Body of pancreas (tissue), 4 donors: ENCODE data around the gene MAEL.

Source experiments
- CTCF ChIP-seq, 7 experiments: fragments of 450-650 bp in 4 of 7; fragments of 200-600 bp in 3 of 7; sonication (generic) in 3 of 7; IDR thresholded peaks; one replicate each; pipeline ENCODE4 v1.5.1; 2016 to 2019; ENCODE audit warnings: antibody characterized with exemption in 7 of 7
- POLR2A ChIP-seq, 3 donors: fragments of 450-650 bp; IDR thresholded peaks; one replicate each; pipeline ENCODE4 v1.6.1; 2016; ENCODE audit warnings: antibody characterized with exemption in 3 of 3, mild to moderate bottlenecking in 2 of 3

DNA sequence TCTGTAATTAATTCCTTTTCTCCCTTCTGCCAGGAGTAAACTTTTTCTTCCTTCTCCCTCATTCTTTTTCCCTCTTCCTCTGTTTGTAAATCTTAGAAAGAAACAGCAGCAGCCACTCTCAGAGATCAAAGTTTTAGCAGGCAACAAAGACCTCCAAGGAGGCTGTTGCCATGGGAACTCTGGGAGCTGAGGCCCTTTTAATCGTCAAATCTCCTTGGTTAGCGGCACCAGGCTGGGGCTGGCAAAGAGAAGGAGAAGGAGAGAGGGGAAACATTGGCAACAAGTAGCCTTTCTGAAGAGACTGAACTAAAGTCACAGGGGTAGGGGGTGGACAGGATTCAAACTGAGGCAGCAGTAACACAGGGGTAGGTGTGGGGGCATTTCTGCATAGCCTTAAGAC lies 38.9 kb upstream of the MAEL start:
- TF ChIP-seq CTCF (IDR thresholded peaks at IDR 0.05) (no peak), POLR2A (IDR thresholded peaks at IDR 0.05) (no peak)
